HepG2 (cell line): ENCODE measurements around the gene RHBDF2. TPM values are rescaled to one million over a fixed set of nuclear protein-coding genes. Genes with fewer than 3 reads are reported as not detected.

Experiments used
- AFF4 ChIP-seq: sonication (generic); formaldehyde crosslinking; IDR thresholded peaks from 2 replicates; pipeline ENCODE4 v1.4.0; 2020; ENCODE audit warnings: missing genetic modification reagents
- AGO1 ChIP-seq: fragments of 200-400 bp; formaldehyde crosslinking; IDR thresholded peaks from 2 replicates; pipeline ENCODE4 v1.6.1; 2017; ENCODE audit warnings: mild to moderate bottlenecking, low read depth, low read length, moderate library complexity; ENCODE audit not compliant: poor library complexity, severe bottlenecking
- ATF1 ChIP-seq: IDR thresholded peaks from 2 replicates; pipeline ENCODE4 v1.6.1; 2016; ENCODE audit warnings: mild to moderate bottlenecking, control low read depth
- CENPX ChIP-seq: sonication (generic); formaldehyde crosslinking; IDR thresholded peaks from 2 replicates; pipeline ENCODE4 v1.9.0; 2021; ENCODE audit warnings: mild to moderate bottlenecking, missing genetic modification reagents, moderate library complexity
- FIP1L1 ChIP-seq: fragments of 200-400 bp; formaldehyde crosslinking; IDR thresholded peaks from 2 replicates; pipeline ENCODE4 v1.6.1; 2018; ENCODE audit warnings: low read depth, mild to moderate bottlenecking, low read length, moderate library complexity, borderline replicate concordance; ENCODE audit not compliant: insufficient read depth
- GABPB1 ChIP-seq: IDR thresholded peaks from 2 replicates; pipeline ENCODE4 v1.6.1; 2016; ENCODE audit warnings: mild to moderate bottlenecking, missing genetic modification reagents, moderate library complexity, missing compliant biosample characterization
- HNRNPH1 ChIP-seq: fragments of 200-400 bp; formaldehyde crosslinking; optimal IDR thresholded peaks from 2 replicates; pipeline ENCODE3; 2017; ENCODE audit warnings: mild to moderate bottlenecking, low read depth, low read length
- HNRNPLL ChIP-seq: fragments of 200-400 bp; formaldehyde crosslinking; IDR thresholded peaks from 2 replicates; pipeline ENCODE4 v1.6.1; 2017; ENCODE audit warnings: mild to moderate bottlenecking, low read depth, low read length; ENCODE audit not compliant: poor library complexity, severe bottlenecking
- IKZF4 ChIP-seq: sonication (generic); formaldehyde crosslinking; IDR thresholded peaks from 2 replicates; pipeline ENCODE4 v1.5.1; 2020; ENCODE audit warnings: borderline replicate concordance, mild to moderate bottlenecking, low read depth, missing genetic modification reagents; ENCODE audit errors: not compliant biosample characterization
- KLF12 ChIP-seq: sonication (generic); formaldehyde crosslinking; IDR thresholded peaks from 2 replicates; pipeline ENCODE4 v1.4.0; 2020; ENCODE audit warnings: missing genetic modification reagents, borderline replicate concordance
- KLF16 ChIP-seq, 2 experiments: sonication (generic) in 1 of 2; formaldehyde crosslinking in 1 of 2; IDR thresholded peaks; 2 replicates each; pipeline versions ENCODE4 v1.6.1 to v1.8.0; 2016 to 2023; ENCODE audit warnings: missing genetic modification reagents in 2 of 2, missing compliant biosample characterization in 1 of 2
- KLF6 ChIP-seq: IDR thresholded peaks from 2 replicates; pipeline ENCODE4 v1.8.0; 2016; ENCODE audit warnings: missing biosample characterization, missing genetic modification reagents
- NBN ChIP-seq: fragments of 450-650 bp; conservative IDR thresholded peaks from 2 replicates; pipeline ENCODE4 v1.6.1; 2017
- RBFOX2 ChIP-seq: fragments of 200-400 bp; formaldehyde crosslinking; IDR thresholded peaks from 2 replicates; pipeline ENCODE4 v1.6.1; 2017; ENCODE audit warnings: low read depth, mild to moderate bottlenecking, low read length
- REXO4 ChIP-seq: sonication (generic); formaldehyde crosslinking; IDR thresholded peaks from 2 replicates; pipeline ENCODE4 v1.8.0; 2022; ENCODE audit warnings: missing genetic modification reagents, mild to moderate bottlenecking, borderline replicate concordance
- RNF2 ChIP-seq: fragments of 450-650 bp; conservative IDR thresholded peaks from 2 replicates; pipeline ENCODE4 v1.6.1; 2016; ENCODE audit warnings: low read depth
- SMC3 ChIP-seq: IDR thresholded peaks from 2 replicates; pipeline ENCODE4 v1.6.1; 2011; ENCODE audit warnings: low read length, improper control_type of control experiment
- SP140L ChIP-seq: sonication (generic); formaldehyde crosslinking; IDR thresholded peaks from 2 replicates; pipeline ENCODE4 v1.4.0; 2020; ENCODE audit warnings: missing genetic modification reagents, borderline replicate concordance
- SRSF4 ChIP-seq: fragments of 200-400 bp; formaldehyde crosslinking; IDR thresholded peaks from one replicate; pipeline ENCODE4 v1.6.1; 2018; ENCODE audit warnings: mild to moderate bottlenecking, low read depth, low read length, moderate library complexity; ENCODE audit not compliant: poor library complexity, severe bottlenecking
- YEATS2 ChIP-seq: sonication (generic); formaldehyde crosslinking; IDR thresholded peaks from 2 replicates; pipeline ENCODE4 v1.4.0; 2020; ENCODE audit warnings: missing genetic modification reagents, borderline replicate concordance
- ZEB1 ChIP-seq: IDR thresholded peaks from 2 replicates; pipeline ENCODE4 v1.6.1; 2012; ENCODE audit warnings: mild to moderate bottlenecking, low read depth, inconsistent platforms; ENCODE audit not compliant: insufficient replicate concordance
- ZFAT ChIP-seq: sonication (generic); formaldehyde crosslinking; conservative IDR thresholded peaks from 2 replicates; pipeline ENCODE4 v1.8.1; 2023; ENCODE audit warnings: missing genetic modification reagents, inconsistent platforms
- ZMAT3 ChIP-seq: sonication (generic); formaldehyde crosslinking; conservative IDR thresholded peaks from 2 replicates; pipeline ENCODE4 v1.7.0; 2021; ENCODE audit warnings: missing genetic modification reagents
- ZMYM3 ChIP-seq: sonication (generic); formaldehyde crosslinking; IDR thresholded peaks from 2 replicates; pipeline ENCODE4 v1.5.1; 2020; ENCODE audit warnings: mild to moderate bottlenecking, missing genetic modification reagents
- ZNF562 ChIP-seq: sonication (generic); formaldehyde crosslinking; IDR thresholded peaks from 2 replicates; pipeline ENCODE4 v1.8.0; 2022; ENCODE audit warnings: missing genetic modification reagents, borderline replicate concordance
- ZNF713 ChIP-seq: sonication (generic); formaldehyde crosslinking; IDR thresholded peaks from 2 replicates; pipeline ENCODE4 v1.4.0; 2020; ENCODE audit warnings: mild to moderate bottlenecking, missing genetic modification reagents
- ZSCAN22 ChIP-seq: sonication (generic); formaldehyde crosslinking; IDR thresholded peaks from 2 replicates; pipeline ENCODE4 v1.4.0; 2020; ENCODE audit warnings: mild to moderate bottlenecking, missing genetic modification reagents
- polyA plus RNA-seq, 8 experiments: library from polyadenylated mRNA; depleted of rRNA in 3 of 8; stranded (reverse) in 7 of 8; unstranded in 1 of 8; fragments of >200 nt; fragmentation: Illumina TruSeq in 4 of 8; extraction: Trizol in 4 of 8; gene quantifications; 2 replicates each; pipeline versions ENCODE4 v1.2.1 to v1.2.3, GENCODE V29; 2011 to 2016; ENCODE audit warnings: low read depth in 4 of 8, missing spikeins in 1 of 8, mixed read lengths in 1 of 8; ENCODE audit not compliant: insufficient read depth in 1 of 8
- total RNA-seq, 5 experiments: library from RNA; depleted of rRNA; stranded (reverse); fragments of >200 nt; fragmentation: Illumina TruSeq; extraction: Trizol; gene quantifications; 2 replicates each; pipeline ENCODE4 v1.2.3, GENCODE V29; 2016; ENCODE audit warnings: low read depth in 1 of 5

RHBDF2 gene
- total and polyA plus RNA-seq, 2 of the 13 experiments (the other 11 are each of a cell fraction or from before 2014, with no cell fraction given), result 7.8 to 24.2 TPM

DNA sequence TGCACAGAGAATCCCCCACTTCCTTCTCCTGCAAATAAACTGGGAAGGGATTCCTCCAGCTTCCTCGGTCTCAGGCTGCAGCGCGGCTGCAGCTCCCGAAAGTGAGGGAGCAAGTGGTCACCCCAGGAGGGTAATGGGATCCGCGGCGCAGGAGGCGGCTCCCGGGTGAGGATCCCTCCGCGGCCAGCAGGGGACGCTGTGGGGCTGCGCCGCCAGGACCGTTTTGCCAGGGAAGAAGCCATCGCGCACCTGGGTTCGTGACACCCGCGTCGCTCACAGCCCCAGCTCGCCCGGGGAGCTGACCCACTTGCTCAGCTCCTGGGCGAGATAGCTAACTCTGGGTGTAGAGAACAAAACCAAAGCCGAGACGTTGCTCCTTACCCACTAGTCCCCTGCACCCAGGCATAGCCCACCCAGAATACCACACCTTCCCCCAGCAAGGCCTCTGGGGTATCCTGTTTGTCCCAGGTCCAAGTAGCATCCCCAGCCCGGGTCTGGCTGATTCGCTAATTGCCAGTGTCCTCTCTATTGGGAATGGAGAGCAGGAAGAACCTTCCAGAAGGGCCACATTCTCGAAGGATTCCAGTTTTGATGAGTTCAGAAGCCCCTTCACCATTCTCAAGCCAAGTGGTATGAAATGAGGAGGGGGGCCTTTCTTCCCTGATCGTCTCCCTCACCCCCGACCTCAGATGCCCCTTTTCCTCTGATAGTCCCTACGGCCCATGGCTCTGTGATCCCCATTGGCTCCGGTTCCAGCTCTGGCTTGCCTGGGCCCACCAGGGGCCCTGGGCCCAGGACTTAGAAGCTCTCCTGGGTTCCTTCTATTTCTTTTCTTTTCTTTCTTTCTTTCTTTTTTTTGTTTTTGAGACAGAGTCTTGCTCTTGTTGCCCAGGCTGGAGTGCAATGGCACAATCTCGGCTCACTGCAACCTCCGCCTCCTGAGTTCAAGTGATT, 22.1 kb upstream of the RHBDF2 start (continued):
- TF ChIP-seq AFF4 (CRISPR knock-in tag) (no peak), ZNF713 (no peak), SRSF4 (no peak), KLF6 (CRISPR knock-in tag) (peak; percentile 72; the same call in 1 of the 2 replicates), GABPB1 (CRISPR knock-in tag) (peak; percentile 77), IKZF4 (peak; percentile 52), CENPX (CRISPR knock-in tag) (no peak), FIP1L1 (no peak), KLF12 (CRISPR knock-in tag) (no peak), NBN (no peak), REXO4 (no peak), ZMAT3 (CRISPR knock-in tag) (no peak; the same call in 1 of the 2 replicates), RNF2 (peak; percentile 53; the same call in 1 of the 2 replicates), KLF16 (CRISPR knock-in tag; IDR thresholded peaks at IDR 0.05) (peak in 1 of 2 experiments; percentile 90; a peak in 2 of 4 replicates), YEATS2 (CRISPR knock-in tag) (peak; percentile 66; the same call in 1 of the 2 replicates), ATF1 (CRISPR knock-in tag) (no peak), SP140L (CRISPR knock-in tag) (no peak), SMC3 (peak; percentile 83; the same call in 1 of the 2 replicates), ZMYM3 (CRISPR knock-in tag) (peak; percentile 34; the same call in 1 of the 2 replicates), AGO1 (peak; percentile 81), HNRNPLL (peak; percentile 61), ZFAT (0 out of 2 replicates have a peak, but pooled peaks have one; percentile 52), ZSCAN22 (CRISPR knock-in tag) (no peak), ZEB1 (peak; percentile 53), RBFOX2 (no peak), ZNF562 (CRISPR knock-in tag) (no peak), HNRNPH1 (no peak)
